ENCODE results near the gene TMEM80.

GRCh38 chr11:699116-699508 lies 3.5 kb downstream of the TMEM80 start:
- TF ChIP-seq CTCF (IDR thresholded peaks at IDR 0.05 in 4 of 5, conservative IDR thresholded peaks at IDR 0.05 in 1 of 5) (no peak), POLR2A (IDR thresholded peaks at IDR 0.05) (no peak)
